Brain microvascular endothelial cell (primary cell): ENCODE data around the gene NFATC1.

Experiments
- DNase-seq: peaks from one replicate; pipeline ENCODE4 v3.0.0-alpha.2; 2020
- H3K27ac ChIP-seq: fragments of 250-450 bp; sonication (Bioruptor Pico); 2 replicates; pipeline ENCODE4 v1.5.1; 2020; ENCODE audit warnings: mild to moderate bottlenecking, moderate library complexity
- H3K27me3 ChIP-seq: fragments of 250-450 bp; sonication (Bioruptor Pico); replicated peaks from 2 replicates; pipeline ENCODE4 v1.5.1; 2020; ENCODE audit warnings: mild to moderate bottlenecking
- H3K36me3 ChIP-seq: fragments of 250-450 bp; sonication (Bioruptor Pico); replicated peaks from 2 replicates; pipeline ENCODE4 v1.5.1; 2020; ENCODE audit warnings: mild to moderate bottlenecking
- H3K4me3 ChIP-seq: 2 replicates; pipeline ENCODE4 v1.5.1; 2011; ENCODE audit warnings: low read depth, mild to moderate bottlenecking, control low read depth, low read length, moderate library complexity
- CTCF ChIP-seq: IDR thresholded peaks from 2 replicates; pipeline ENCODE4 v1.5.1; 2011; ENCODE audit warnings: low read depth, mild to moderate bottlenecking, moderate library complexity, low read length, control low read depth, inconsistent platforms; ENCODE audit errors: missing control alignments
- in situ Hi-C: cut with HindIII; loops from 2 replicates; pipeline ENCODE4 v1.10.0; 2017; ENCODE audit warnings: low sequenced_read_pairs, low pct_ligation_motif_present

The NFATC1 gene

GRCh38 chr18:79377187-79377891 is 18.4 kb upstream of the NFATC1 start:
- Histone ChIP-seq H3K36me3 (no peaks in the 10 kb centered on the region), H3K27ac (no peak overlapping the region), H3K4me3 (no peak overlapping the region), H3K27me3 (no peaks in the 10 kb centered on the region)
- TF ChIP-seq CTCF = no peak
- in situ Hi-C loops = loop anchor here (25.0 kb wide), 1 partner anchor 260 kb away; no protein-coding TSS in a partner anchor
- no peak for DNase-seq

GRCh38 chr18:79378536-79379250 is 17.0 kb upstream of the NFATC1 start:
- peak; percentile 98 for TF ChIP-seq CTCF
- Histone ChIP-seq H3K4me3 (no peak overlapping the region), H3K27me3 (no peaks in the 10 kb centered on the region), H3K27ac (no peak overlapping the region), H3K36me3 (no peaks in the 10 kb centered on the region)
- in situ Hi-C loops = loop anchor here (25.0 kb wide), 1 partner anchor 259 kb away; no protein-coding TSS in a partner anchor
- peak; percentile 75 for DNase-seq

GRCh38 chr18:79379251-79379905 is 16.4 kb upstream of the NFATC1 start:
- TF ChIP-seq CTCF = no peak
- Histone ChIP-seq H3K27me3 (no peaks in the 10 kb centered on the region), H3K4me3 (no peak overlapping the region), H3K36me3 (no peaks in the 10 kb centered on the region), H3K27ac (no peak overlapping the region)
- no peak for DNase-seq
- in situ Hi-C loops = loop anchor here (25.0 kb wide), 1 partner anchor 258 kb away; no protein-coding TSS in a partner anchor

GRCh38 chr18:79379931-79380815 is 15.6 kb upstream of the NFATC1 start:
- no peak for TF ChIP-seq CTCF
- no peak overlapping the region for H3K4me3 ChIP-seq
- no peaks in the 10 kb centered on the region for H3K36me3 ChIP-seq
- no peak for DNase-seq
- no peaks in the 10 kb centered on the region for H3K27me3 ChIP-seq
- H3K27ac ChIP-seq = no peak overlapping the region
- in situ Hi-C loops = loop anchor here (25.0 kb wide), 1 partner anchor 257 kb away; no protein-coding TSS in a partner anchor
